Adrenal gland (tissue), 12 donors: Measurements from ENCODE around the gene C1QTNF7. TPM values are rescaled to one million over a fixed set of nuclear protein-coding genes. Genes with fewer than 3 reads are reported as not detected.

Source experiments
- DNase-seq, 7 donors: peaks; one replicate each; pipeline ENCODE4 v3.0.0-alpha.2; 2019 to 2020
- H3K27ac ChIP-seq, 5 donors: fragments of 200-600 bp; sonication (generic) in 4 of 5; 1 replicate in 3 of 5; 2 replicates in 2 of 5; pipeline versions ENCODE4 v1.5.1 to v1.8.0; 2016 to 2020; ENCODE audit warnings: mild to moderate bottlenecking in 1 of 5
- H3K27me3 ChIP-seq: fragments of 200-600 bp; 2 replicates; pipeline ENCODE4 v1.8.0; 2021
- H3K36me3 ChIP-seq, 2 donors: fragments of 200-600 bp; replicated peaks in 1 of 2; 1 replicate in 1 of 2; 2 replicates in 1 of 2; pipeline versions ENCODE4 v1.5.1 to v1.8.0; 2018 to 2022
- H3K4me1 ChIP-seq, 2 donors: fragments of 200-600 bp; replicated peaks in 1 of 2; 1 replicate in 1 of 2; 2 replicates in 1 of 2; pipeline versions ENCODE4 v1.5.1 to v1.8.0; 2018 to 2021
- H3K4me3 ChIP-seq, 4 donors: fragments of 200-600 bp; sonication (generic) in 3 of 4; one replicate each; pipeline ENCODE4 v1.5.1; 2016 to 2018
- H3K9me3 ChIP-seq, 3 donors: fragments of 200-600 bp; sonication (generic) in 1 of 3; replicated peaks in 1 of 3; 1 replicate in 2 of 3; 2 replicates in 1 of 3; pipeline versions ENCODE4 v1.5.1 to v1.8.0; 2016 to 2021
- POLR2A ChIP-seq, 2 donors: fragments of 450-650 bp; IDR thresholded peaks; one replicate each; pipeline ENCODE4 v1.6.1; 2017; ENCODE audit warnings: antibody characterized with exemption in 2 of 2, mild to moderate bottlenecking in 2 of 2, moderate library complexity in 1 of 2
- WGBS, 4 donors: extraction: QIAGEN DNeasy Blood & Tissue Kit in 2 of 4; methylation state at CpG; one replicate each; pipeline versions ENCODE4 v1.1.5 to v1.1.7; 2013 to 2017; 5-methylcytosine and 5-hydroxymethylcytosine counted together
- intact Hi-C, 2 donors: fragments of 100-400 bp; cut with DNase I; formaldehyde crosslinking; loops; one replicate each; pipeline versions ENCODE4 v1.14.1 to v1.15.0; 2022 to 2023
- polyA plus RNA-seq, 3 donors: library from polyadenylated mRNA; stranded (reverse); fragments of 200-250 nt in 2 of 3; fragments of 350-450 nt in 1 of 3; fragmentation: Illumina TruSeq in 1 of 3; extraction: RNeasy Lipid Tissue Mini Kit (QIAGEN cat#74804) in 1 of 3; gene quantifications; one replicate each; pipeline ENCODE4 v1.2.3, GENCODE V29; 2013 to 2014
- total RNA-seq, 9 donors: library from RNA; depleted of rRNA in 4 of 9; stranded (reverse); fragments of >200 nt in 4 of 9; fragments of 120-200 nt in 1 of 9; fragmentation: NEBNext Ultra II Directional in 1 of 9; extraction: Animal tissue kit (Norgen Biotek cat#: 25700) in 1 of 9; gene quantifications; one replicate each; pipeline versions ENCODE4 v1.1.0 to v1.2.4, GENCODE V29; 2013 to 2023
- TF ChIP-seq, protein P1 (sequence below), 6 experiments: fragments of 450-650 bp in 4 of 6; fragments of 200-600 bp in 2 of 6; sonication (generic) in 1 of 6; IDR thresholded peaks; 1 replicate in 5 of 6; 2 replicates in 1 of 6; pipeline versions ENCODE4 v1.5.1 to v1.8.0; 2016 to 2021; ENCODE audit warnings: antibody characterized with exemption in 6 of 6, mild to moderate bottlenecking in 2 of 6, moderate library complexity in 1 of 6
- donor health status: healthy with polysubstance abuse.
- donor health status: Bipolar disorder and iron deficiency.
- donor health status: DM: yes; HTN: yes; CAD: no.
- donor health status: DM: no; HTN: no; CAD: no.
- donor health status: DM: no; HTN: no; CAD: no.
- donor health status: DM: yes; HTN: yes; CAD: no.

C1QTNF7 gene
- total and polyA plus RNA-seq, 12 donors = 0.09 to 2.8 (median 1.1) TPM

DNA sequence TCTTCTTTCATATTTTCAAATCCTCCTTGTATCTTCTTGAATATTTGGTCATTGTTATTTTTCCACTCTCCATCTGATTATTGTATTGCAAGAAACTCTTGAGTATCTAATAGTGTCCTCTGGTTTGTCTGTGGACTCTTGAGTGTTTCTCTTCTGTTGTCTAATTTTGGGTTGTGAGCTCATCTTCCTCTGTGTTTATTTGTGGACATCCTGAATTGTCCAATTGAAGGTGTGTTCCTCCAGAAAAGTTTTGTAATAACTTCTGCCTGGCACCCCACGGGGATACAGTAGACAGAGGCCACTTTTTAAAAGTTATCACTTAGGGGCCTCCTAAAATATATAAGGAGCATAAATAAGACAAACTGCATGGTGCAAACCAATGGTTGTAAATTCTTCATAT is 38.8 kb downstream of the C1QTNF7 start:
- intact Hi-C loops = no loop called here
- Histone ChIP-seq H3K27ac (no peak overlapping the region), H3K27me3 (no peaks in the 10 kb centered on the region), H3K4me1 (peaks cover 4 to 20% of the 10 kb centered on the region in 2 donors), H3K36me3 (no peaks in the 10 kb centered on the region), H3K9me3 (no peaks in the 10 kb centered on the region), H3K4me3 (no peak overlapping the region)
- WGBS, 4 donors = 61 to 78% (median 74%) methylated on average over 1 of the region's 1 CpG
- no peak for DNase-seq
- TF ChIP-seq, protein P1, sequence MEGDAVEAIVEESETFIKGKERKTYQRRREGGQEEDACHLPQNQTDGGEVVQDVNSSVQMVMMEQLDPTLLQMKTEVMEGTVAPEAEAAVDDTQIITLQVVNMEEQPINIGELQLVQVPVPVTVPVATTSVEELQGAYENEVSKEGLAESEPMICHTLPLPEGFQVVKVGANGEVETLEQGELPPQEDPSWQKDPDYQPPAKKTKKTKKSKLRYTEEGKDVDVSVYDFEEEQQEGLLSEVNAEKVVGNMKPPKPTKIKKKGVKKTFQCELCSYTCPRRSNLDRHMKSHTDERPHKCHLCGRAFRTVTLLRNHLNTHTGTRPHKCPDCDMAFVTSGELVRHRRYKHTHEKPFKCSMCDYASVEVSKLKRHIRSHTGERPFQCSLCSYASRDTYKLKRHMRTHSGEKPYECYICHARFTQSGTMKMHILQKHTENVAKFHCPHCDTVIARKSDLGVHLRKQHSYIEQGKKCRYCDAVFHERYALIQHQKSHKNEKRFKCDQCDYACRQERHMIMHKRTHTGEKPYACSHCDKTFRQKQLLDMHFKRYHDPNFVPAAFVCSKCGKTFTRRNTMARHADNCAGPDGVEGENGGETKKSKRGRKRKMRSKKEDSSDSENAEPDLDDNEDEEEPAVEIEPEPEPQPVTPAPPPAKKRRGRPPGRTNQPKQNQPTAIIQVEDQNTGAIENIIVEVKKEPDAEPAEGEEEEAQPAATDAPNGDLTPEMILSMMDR (IDR thresholded peaks at IDR 0.05) = no peak
- TF ChIP-seq POLR2A (IDR thresholded peaks at IDR 0.05) = no peak

DNA sequence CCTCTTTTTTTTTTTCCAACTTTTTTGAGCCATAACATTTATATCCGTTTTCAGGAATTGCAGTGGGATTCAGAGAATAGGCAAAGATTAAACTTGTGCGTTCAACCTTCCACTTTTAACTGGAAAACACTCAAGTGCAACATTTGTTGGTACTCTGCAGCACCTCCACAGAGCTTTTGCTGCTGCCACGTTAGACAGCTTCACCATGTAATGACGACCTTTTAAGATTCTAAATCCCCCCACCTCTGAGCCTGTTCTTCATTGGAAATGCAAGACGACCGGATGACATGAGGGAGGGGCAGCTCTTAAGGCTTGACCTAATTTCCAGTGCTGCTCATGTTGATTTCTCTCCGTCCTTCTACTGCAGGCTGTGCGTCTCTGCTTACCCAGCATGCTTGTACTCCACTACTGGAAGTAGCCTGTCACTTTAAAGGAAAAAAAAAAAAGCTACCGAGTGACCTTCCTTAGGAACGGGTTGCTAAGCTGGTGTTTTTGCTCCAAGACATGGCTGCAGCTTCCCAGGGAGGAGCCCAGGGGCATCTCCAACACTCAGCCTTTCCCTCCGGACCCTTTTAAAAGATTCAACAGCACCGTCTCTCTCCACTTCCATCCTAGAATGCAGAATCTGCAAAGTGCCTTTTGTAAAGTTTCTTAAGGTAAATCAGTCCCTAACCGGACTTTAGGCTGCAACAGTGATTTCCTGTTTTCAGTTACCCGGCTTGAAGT is 41.7 kb downstream of the C1QTNF7 start, which contains the start of gene CC2D2A:
TSS of gene CC2D2A (plus strand) at position 481 of the 726 bp plus-strand sequence. CDS start 6,051 bp downstream, outside the sequence.
- peak; percentile 22 to 58 (median 34) for DNase-seq
- no peaks in the 10 kb centered on the region for H3K36me3 ChIP-seq
- intact Hi-C loops = no loop called here
- H3K4me3 ChIP-seq = peak within 1 kb of the TSS in 2 of 4 donors; percentile 37 to 84
- WGBS, 4 donors = 3 to 6% (median 5%) methylated on average over 13 to 14 of the region's 14 CpGs
- H3K27ac ChIP-seq = peak within 1 kb of the TSS in 1 of 5 donors; percentile 24
- no peaks in the 10 kb centered on the region for H3K9me3 ChIP-seq
- H3K4me1 ChIP-seq = peaks cover 4 to 20% of the 10 kb centered on the region in 2 donors
- no peak for TF ChIP-seq POLR2A (IDR thresholded peaks at IDR 0.05)
- TF ChIP-seq, protein P1 (IDR thresholded peaks at IDR 0.05) = no peak
- H3K27me3 ChIP-seq = no peaks in the 10 kb centered on the region

DNA sequence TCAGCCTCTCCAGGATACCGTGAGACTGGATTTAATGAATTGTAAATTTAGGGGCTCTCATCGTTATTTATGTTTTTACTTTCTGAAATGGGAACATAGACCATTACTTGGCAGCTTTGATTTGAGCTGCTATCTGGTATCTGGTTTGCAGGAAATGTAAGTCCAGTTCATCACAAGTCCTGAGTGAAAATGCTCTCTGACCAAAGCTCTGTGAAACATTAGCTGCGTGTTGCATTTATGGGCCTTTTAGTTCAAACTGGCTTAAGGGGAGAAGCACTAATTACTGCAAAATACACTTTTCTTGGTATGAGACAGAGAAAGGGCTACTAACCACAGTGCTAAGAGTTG is 42.3 kb downstream of the C1QTNF7 start:
- peak overlapping the region in 1 of 5 donors; percentile 2 for H3K27ac ChIP-seq
- WGBS, 4 donors = 0 to 4% (median 2%) methylated on average over 3 of the region's 3 CpGs
- intact Hi-C loops = no loop called here
- H3K36me3 ChIP-seq = no peaks in the 10 kb centered on the region
- no peaks in the 10 kb centered on the region for H3K27me3 ChIP-seq
- no peaks in the 10 kb centered on the region for H3K9me3 ChIP-seq
- TF ChIP-seq, protein P1 (IDR thresholded peaks at IDR 0.05) = no peak
- no peak for TF ChIP-seq POLR2A (IDR thresholded peaks at IDR 0.05)
- DNase-seq = no peak
- H3K4me3 ChIP-seq = peak overlapping the region in 2 of 4 donors; percentile 37 to 84
- H3K4me1 ChIP-seq = peaks cover 4 to 20% of the 10 kb centered on the region in 2 donors

DNA sequence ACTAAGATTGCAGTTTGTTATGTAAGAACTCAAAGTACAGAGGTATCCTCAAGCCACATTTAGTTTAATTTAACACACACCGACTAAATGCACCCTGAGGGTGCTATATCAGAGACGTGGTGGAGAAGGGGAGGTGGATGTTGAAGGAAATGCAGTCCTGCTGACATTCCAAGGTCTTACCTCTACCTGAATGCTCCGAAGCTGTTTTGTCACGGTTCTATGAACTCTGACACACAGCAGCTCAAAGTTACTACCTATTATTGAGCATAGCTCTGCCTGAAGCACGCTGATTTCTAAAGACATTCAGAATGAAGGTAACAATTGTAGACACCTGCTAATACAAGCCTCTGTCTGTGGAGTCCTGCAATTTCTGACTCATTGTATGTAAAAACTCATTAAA is 48.6 kb downstream of the C1QTNF7 start:
- no peak for DNase-seq
- Histone ChIP-seq H3K4me3 (no peak overlapping the region), H3K36me3 (no peaks in the 10 kb centered on the region), H3K9me3 (no peaks in the 10 kb centered on the region), H3K27me3 (no peaks in the 10 kb centered on the region), H3K27ac (no peak overlapping the region), H3K4me1 (peaks cover 4 to 11% of the 10 kb centered on the region in 2 donors)
- TF ChIP-seq, protein P1 (IDR thresholded peaks at IDR 0.05) = no peak
- no peak for TF ChIP-seq POLR2A (IDR thresholded peaks at IDR 0.05)
- 83 to 91% (median 88%) methylated on average over 5 of the region's 5 CpGs for WGBS, 4 donors
- intact Hi-C loops = loop anchor here in 1 of 2 donors (5.0 kb wide), 1 partner anchor 481 kb away; no protein-coding TSS in a partner anchor
